ENCODE data around the gene PTPN11.

GRCh38 chr12:112479413-112479812 lies 60.7 kb downstream of the PTPN11 start:
- no peak for TF ChIP-seq CTCF (IDR thresholded peaks at IDR 0.05)
- no peak for TF ChIP-seq POLR2A (IDR thresholded peaks at IDR 0.05)

All from esophagus squamous epithelium (tissue), 4 donors.